Skin of body (tissue), 2 donors: ENCODE data around the gene PIAS1. TPM values are rescaled to one million over a fixed set of nuclear protein-coding genes. Genes with fewer than 3 reads are reported as not detected.
"Not testable (repeated sequence)": the region's sequence is repeated elsewhere in the genome, so short reads cannot be mapped to it uniquely, and the experiment has no call there.

ENCODE experiments used
- DNase-seq: peaks from one replicate; lab custom pipeline; 2025; lab: John Stamatoyannopoulos, UW
- total RNA-seq: library from RNA; depleted of rRNA; stranded (reverse); fragments of >200 nt; gene quantifications from one replicate; pipeline ENCODE4 v1.2.3, GENCODE V29; 2014

PIAS1 gene
- total RNA-seq, 1 donor from 2014 or later: 46.8 TPM

DNA sequence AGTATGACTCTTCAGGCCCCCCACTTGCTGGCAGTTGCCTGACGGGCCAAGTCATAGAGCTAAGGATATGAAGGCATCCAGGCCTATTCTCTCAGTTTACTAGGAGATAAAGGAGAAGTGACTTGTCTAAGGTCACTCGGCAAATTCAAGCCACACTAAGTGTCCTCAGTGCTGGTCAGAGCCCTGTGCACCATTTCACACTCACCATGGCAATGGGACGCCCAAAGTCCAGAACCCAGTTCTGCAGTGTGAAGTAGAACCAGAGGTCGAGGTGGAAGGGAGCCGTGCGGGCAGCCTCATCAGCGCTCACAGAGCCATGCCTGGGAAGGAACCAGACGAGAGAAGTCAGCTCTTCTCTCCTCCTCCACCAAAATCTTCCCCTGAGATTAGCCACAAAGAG is 164.2 kb downstream of the PIAS1 start:
- no peak for DNase-seq

DNA sequence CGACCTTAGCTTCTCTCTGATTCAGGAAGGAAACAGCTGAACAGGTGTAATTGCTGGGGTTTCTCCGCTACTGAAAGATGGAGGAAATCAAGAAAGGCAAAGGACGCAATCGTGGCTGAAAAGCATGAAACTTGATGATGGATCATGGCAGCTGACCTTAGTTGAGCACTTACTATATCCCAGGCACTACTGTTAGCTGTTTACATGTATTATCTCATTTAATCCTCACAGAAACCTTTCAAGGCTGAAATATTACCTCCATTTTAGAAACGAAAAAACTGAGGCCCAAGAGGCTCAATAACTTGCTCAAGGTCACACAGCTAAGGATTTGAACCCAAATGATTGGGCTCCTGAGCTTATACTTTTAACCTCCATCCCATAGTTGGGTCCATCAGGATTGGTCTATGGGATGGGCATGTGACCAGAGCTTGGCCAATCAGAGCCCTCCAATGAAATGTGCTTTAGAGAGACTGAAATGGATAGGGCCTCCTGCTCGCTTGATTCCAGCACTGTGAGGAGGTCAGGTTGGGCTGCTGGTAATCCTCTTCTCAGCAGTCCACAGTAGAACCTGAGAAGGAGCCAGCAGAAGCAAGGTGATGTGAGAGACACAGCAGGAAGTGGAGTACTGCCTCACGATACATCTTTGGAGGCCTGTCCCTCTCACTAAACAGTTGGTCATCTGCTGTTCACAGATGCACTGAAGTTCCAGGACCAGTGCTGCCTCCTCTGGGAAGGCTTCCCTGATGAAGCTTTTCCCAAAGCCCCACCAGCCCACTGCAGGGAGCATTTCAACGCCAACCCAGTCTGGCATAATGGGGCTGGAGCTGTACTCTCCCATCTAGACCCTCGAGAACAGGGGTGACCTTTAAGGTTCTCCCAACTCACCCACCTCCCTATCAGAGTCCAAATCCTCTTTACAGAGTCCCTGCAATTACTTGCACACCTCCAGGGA is 165.0 kb downstream of the PIAS1 start:
- DNase-seq: no peak

DNA sequence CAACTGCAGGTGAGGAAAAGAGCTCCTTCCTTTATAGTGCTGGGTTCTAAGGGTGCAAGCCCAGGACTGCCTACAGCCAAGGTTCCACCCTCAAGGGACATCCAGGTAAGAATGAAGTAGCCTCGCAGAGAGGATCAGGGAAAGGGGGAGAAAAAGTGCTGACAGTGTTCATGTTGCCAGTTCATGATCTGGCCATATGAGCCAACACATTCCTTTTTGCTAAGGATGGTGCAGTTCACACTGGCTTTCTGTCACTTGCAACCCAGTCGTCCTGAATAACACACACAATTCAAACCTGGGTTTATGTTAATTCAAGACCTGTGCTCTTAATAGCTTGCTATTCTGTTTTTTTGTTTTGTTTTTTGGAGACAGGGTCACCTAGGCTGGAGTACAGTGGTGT is 166.4 kb downstream of the PIAS1 start:
- no peak for DNase-seq

DNA sequence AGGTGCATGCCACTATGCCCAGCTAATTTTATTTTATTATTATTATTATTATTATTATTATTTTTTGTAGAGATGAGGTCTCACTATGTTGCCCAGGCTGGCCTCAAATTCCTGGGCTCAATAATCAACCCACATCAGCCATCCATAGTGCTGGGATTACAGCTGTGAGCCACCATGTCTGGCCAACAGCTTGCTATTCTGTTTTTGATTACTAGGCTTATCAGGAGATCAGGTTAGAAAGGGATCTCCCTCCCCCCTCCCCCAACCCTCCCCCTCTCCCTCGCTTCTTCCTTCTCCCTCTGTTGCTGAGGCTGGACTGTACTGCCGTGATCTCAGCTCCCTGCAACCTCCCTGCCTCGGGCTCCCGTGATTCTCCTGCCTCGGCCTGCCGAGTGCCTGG is 166.9 kb downstream of the PIAS1 start:
- DNase-seq: no peak

DNA sequence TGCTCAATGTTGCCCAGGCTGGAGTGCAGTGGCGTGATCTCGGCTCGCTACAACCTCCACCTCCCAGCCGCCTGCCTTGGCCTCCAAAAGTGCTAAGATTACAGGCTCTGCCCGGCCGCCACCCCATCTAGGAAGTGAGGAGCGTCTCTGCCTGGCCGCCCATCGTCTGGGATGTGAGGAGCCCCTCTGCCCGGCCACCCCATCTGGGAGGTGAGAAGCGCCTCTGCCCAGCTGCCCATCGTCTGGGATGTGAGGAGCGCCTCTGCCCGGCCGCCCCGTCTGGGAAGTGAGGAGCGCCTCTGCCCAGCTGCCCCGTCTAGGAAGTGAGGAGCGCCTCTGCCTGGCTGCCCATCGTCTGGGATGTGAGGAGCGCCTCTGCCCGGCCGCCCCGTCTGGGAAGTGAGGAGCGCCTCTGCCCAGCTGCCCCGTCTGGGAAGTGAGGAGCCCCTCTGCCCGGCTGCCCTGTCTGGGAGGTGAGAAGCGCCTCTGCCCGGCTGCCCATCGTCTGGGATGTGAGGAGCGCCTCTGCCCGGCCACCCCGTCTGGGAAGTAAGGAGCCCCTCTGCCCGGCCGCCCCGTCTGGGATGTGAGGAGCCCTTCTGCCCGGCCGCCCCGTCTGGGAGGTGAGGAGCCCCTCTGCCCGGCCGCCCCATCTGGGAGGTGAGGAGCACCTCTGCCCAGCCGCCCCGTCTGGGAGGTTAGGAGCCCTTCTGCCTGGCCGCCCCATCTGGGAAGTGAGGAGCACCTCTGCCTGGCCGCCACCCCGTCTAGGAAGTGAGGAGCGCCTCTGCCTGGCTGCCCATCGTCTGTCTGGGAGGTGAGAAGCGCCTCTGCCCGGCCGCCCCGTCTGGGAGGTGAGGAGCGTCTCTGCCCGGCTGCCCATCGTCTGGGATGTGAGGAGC is 167.7 kb downstream of the PIAS1 start:
- not testable (repeated sequence) for DNase-seq

DNA sequence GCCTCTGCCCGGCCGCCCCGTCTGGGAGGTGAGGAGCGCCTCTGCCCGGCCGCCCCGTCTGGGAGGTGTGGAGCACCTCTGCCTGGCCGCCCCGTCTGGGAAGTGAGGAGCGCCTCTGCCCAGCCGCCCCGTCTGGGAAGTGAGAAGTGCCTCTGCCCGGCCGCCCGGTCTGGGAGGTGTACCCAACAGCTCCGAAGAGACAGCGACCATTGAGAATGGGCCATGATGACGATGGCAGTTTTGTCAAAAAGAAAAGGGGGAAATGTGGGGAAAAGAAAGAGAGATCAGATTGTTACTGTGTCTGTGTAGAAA is 168.3 kb downstream of the PIAS1 start:
- DNase-seq: not testable (repeated sequence)

DNA sequence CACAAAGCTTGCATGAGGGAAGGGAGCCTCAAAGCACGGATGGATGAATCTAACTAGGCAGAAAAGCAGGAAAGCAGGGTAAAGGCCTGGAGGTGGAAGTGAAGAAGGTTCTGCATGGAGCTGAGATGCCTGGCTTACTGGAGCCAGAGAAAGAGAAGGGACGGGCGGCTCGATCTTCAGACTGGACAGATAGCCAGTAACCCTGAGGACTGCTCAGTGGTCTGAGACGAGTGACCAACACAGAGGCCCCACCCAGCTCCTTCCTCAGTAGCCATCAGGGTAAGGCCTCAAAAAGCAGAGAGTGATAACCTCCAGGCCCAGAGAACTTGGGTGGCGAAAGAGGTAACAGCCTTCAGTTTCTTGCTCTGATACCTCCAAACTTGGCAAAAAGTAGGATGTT is 169.1 kb downstream of the PIAS1 start:
- DNase-seq: no peak

DNA sequence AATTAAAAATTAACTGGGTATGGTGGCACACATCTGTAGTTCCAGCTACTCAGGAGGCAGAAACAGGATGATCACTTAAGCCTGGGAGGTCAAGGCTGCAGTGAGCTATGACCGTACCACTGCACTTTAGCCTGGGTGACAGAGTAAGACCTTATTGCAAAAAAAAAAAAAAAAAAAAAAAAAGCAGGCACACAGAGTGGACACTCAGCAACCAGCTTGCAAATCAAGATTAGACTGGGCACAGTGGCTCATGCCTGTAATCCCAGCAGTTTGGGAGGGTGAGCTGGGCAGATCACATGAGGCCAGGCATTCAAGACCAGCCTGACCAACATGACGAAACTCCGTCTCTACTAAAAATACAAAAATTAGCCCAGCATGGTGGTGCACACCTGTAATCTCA is 170.0 kb downstream of the PIAS1 start:
- no peak for DNase-seq

DNA sequence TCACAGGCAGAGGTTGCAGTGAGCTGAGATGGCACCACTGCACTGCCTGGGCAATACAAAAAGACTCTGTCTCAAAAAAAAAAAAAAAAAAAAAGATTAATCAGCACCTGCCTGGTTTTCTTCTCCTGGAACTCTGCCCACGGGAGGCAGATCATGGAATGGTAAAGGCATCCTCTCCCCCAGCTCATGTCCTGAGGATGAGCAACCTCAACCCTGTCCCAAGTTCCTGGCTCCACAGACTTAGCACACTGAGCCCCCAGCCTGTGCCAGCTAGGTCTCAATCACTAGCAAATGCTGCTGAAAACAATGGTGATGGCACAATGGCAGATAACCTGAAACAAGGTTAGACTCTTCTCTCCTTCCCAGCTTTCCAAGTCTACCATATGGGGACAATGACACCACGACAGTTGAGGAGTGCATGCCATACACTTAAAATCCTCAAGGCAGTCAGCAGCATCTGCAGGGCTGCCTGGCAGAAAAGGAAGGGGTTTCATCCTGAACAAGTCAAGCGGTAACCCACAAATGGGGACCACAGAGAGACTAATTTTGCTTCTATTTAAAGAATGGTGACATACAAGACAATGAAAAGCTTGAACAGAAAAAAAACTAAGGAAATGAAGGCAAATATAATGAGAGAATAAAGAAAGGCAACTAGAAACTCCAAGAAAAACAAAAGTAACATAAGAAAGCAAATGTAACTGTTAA is 170.6 kb downstream of the PIAS1 start:
- no peak for DNase-seq

DNA sequence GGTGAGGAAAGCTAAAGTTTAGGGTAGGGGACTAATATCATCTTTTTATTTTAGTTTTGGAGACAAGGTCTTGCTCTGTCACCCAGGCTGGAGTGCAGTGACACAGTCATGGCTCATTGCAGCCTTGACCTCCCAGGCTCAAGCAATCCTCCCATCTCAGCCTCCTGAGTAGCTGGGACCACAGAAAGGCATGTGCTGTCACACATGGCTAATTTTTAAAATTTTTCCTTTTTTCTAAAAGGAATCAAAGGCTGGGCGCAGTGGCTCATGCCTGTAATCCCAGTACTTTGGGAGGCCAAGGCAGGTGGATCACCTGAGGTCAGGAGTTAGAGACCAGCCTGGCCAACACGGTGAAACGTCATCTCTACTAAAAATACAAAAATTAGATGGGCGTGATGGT is 171.3 kb downstream of the PIAS1 start:
- DNase-seq: not testable (repeated sequence)

DNA sequence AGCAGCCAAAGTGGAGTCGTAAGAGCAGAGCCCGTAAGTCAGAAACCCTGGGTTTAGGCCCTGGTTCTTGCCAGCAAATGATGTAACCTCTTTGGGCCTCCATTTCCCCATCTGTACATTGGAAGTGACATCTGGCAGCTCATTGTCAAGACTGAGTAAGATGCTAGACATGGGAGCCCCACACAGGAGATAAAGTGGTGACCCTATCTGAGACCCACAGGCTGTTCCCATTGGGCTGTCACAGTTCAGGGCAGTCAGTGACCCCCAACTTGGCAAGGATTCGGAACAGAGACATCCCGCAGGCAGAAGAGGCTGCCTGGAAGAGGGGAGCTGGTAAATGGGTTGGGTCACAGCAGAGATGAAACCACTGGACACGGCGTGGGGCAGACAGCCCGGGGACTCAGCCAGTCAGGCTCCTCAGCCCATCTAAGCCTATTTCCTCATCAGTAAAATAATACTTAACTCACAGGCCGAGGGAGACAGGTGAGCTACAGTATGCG is 173.6 kb downstream of the PIAS1 start:
- DNase-seq: no peak

DNA sequence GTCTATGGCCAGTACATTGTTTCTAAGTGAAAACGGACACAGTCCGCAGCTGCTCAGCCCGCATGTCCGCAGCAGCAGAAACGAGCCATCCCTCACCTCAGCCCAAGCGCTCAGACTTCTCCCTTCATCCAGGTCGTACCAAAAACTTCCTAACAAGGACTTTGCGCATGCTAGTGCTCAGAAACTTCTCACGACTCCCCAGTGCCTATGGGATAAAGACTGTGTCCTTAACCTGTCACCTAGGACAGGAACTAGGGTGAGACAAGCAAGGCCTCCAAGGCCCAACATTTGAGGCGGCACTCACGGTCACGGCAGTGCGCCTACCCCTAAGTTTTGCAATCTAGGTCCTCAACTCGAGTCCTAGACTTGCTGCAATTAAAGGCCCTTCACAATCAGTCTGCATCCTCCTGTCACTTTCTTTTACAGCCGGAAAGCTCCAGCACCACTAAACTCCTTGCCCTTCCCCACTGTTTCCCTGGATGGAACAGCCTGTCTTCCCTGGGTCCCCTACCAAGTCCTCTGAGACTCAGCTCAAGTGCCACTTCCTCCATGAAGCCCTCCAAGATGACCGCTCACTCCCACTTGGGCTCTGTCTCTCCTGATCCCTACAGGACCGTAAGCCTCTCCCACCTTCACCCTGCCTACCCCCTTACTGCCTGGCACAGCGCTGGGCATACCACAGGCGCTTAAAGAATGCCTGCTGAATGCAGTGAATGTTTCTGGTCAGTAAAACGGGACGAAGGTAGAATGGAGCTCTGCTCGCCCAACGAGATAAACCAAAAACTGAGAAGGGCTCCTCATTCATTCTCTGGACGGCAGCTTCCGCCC is 174.2 kb downstream of the PIAS1 start:
- DNase-seq: no peak

DNA sequence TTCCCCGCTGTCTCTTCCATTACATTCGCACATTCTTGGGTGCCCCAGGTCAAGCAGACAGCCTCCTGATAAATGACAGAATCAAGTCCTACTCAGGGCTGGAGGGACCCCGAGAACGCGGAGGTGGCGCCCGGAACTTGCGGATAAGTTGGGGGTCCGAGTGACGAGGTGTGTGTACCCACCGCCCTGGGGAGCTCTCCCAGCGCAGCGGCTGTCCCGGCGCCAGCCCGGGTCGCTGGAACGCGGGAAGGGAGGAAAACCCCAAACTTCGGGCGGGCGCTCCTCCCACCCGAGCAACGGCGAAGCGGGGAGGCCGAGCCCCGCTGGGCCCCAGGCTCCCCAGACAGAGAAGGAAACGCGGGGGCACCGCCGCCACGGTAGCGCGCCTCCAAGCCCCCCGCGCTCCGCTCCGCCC is 174.9 kb downstream of the PIAS1 start:
- DNase-seq: no peak

DNA sequence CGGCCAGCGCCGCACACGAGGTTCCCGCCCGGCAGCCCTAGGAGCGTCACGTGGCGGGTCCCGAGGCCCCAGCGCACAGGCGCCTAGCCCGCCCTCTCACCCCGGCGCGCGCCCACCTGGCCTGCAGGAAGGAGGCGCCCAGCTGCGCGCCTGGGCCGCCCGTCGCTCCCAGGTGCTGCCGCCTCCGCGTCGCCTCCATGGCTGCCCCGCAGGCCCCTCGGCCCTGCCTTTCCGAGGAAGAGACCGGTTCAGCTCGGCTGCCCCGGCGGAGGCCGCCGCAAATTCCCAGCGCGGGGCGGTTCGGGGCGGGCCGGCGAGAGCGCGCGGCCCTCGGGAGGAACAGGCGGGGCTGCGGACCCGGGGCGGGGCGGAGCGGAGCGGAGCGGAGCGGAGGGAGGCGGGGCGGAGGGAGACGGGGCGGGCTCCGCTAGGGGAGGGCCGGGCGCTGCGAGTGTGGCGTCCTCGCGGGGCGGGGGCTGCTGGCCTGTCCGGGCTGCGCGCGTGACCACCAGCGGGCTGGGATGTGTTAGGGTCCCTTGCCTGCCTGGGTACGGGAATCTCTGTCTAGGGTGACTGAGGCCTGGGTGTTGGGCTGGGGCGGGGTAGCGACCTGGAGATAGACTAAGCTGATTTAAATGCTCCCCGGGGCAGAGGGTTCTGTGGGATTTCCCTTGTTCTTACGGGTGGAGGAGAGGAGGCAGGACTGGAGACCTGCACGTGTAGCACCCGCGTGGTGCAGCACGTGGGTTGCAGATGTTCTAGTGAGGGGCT is 175.5 kb downstream of the PIAS1 start, which contains the start of gene CLN6:
CLN6 (minus strand) TSS at position 343 of the 771 bp plus-strand sequence; CDS start at position 199, 144 bp downstream.
- DNase-seq: peak; percentile 77

DNA sequence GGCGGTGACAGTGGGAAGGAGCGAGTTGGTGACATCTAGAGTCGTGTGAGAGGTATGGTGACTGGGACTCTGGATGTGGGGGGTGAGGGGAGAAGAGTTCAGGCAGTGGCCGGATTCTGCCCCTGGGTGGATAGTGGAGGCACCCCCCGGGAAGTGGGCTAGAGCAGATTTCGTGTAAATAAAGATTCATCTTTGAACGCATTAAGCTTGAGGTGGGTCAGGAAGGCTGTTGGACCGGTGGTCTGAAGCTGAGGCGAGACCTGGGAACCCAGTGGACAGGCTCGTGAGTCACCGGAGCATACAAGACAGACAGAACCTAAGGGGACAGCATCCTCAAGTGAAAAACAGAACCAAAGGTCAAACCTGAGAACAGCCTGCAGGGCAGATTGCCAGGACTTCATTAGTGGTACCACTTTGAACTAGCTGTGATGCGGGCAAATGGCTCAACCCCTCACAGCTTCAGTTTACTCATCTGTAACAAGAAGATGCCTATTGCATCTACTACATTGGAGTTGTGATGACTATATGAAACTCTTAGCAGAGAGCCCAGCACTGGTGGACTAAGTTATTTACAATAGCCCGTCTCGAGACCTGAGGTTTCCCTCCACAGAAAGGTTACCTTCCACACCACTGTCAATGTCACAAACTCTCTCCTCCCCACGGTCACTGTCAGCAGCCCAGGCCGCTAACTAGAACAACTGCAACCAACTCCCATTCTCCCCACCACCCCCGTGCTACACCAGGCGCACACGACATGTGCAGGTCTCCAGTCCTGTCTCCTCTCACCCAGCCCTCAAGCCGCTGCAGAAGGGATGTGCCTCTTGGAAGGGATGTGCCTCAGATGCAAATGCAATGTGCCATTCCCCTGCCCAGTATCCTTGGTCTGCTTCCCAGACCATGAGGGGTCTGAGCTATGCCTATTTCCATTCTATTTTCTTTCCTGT is 176.3 kb downstream of the PIAS1 start:
- DNase-seq: no peak

DNA sequence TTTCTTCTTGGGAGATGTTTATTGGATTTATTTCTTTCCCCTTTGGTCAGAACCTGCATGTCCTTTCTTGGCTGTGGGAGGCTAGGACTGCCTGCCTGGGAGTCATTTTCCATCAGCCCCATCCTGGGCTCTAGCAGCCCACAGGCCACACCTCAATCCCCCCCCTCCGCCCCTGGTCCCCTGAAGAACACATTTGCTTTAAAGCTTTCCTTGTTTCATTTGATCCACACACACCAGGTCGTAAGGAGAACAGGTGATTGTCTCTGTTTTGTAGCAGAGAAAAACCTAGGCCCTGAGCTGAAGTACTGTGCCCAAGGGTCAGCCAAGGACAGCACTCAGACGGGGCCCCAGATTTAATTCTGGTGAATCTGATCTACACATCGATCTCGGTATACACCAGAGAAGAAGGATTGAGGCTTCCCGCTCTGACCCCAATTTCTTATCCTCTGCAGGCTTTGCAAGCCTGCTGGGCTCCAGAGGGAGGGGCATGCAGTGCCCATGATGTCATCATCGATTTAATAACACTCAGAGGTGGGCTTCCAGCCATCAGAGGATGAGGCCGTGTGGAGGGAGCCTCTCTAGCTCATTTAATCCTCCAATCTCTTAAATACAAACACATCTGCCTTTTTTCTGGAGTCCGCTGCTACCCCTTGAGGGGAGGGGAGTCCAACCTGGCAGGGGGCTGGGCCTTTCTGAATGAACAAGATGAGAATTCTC is 177.1 kb downstream of the PIAS1 start:
- DNase-seq: no peak

DNA sequence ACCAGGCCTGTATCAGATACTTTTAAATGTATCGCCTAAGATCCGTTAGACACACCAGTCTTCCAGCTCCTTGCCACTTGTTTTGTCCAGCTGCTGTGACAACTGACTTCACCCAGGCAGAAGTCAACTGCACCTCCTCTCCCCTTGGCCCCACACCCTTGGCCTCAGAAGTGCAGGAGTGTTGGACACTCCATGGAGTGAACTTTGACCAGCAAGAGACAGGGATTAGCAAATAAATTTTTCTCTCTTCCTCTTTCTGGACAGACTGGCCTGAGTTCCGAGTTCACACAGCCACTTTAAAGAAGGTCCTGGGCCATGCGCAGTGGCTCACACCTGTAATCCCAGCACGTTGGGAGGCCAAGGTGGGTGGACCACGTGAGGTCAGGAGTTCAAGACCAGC is 178.3 kb downstream of the PIAS1 start:
- DNase-seq: no peak

DNA sequence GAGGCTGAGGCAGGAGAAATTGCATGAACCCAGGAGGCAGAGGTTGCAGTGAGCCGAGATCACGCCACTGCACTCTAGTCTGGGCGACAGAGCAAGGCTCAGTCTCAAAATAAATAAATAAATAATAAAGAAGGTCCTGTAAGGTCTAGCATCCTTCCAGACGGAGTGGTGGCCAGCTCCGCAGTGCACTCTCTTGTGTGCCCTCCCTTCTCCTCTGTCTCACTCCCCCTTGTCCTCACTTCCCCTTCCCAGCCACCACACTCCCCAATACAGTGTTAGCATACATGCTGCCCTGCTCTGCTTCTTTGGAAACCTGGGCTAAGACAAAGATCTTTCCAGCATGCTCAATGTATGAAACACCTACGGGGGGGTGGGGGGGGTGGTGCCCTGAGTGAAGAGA is 178.8 kb downstream of the PIAS1 start:
- no peak for DNase-seq
